Effector memory CD4-positive, alpha-beta T cell (primary cell): Measurements from ENCODE around the gene C17orf113.

Experiments used
- DNase-seq, 3 donors: peaks; one replicate each; pipeline ENCODE4 v3.0.0-alpha.2; 2020
- H3K27ac ChIP-seq: 2 replicates; pipeline ENCODE4 v1.7.0; 2013; ENCODE audit warnings: mild to moderate bottlenecking, low read length, moderate library complexity; ENCODE audit not compliant: insufficient read depth, poor library complexity, severe bottlenecking
- H3K27me3 ChIP-seq: replicated peaks from 2 replicates; pipeline ENCODE4 v1.7.0; 2013; ENCODE audit warnings: mild to moderate bottlenecking, low read length; ENCODE audit not compliant: insufficient read depth, control insufficient read depth, poor library complexity, severe bottlenecking
- H3K36me3 ChIP-seq: 2 replicates; pipeline ENCODE4 v1.7.0; 2013; ENCODE audit warnings: mild to moderate bottlenecking, low read length, moderate library complexity; ENCODE audit not compliant: control insufficient read depth, insufficient read depth
- H3K4me1 ChIP-seq: 2 replicates; pipeline ENCODE4 v1.7.0; 2013; ENCODE audit warnings: low read length, mild to moderate bottlenecking; ENCODE audit not compliant: control insufficient read depth, insufficient read depth, poor library complexity, severe bottlenecking
- H3K4me3 ChIP-seq: 2 replicates; pipeline ENCODE4 v1.7.0; 2013; ENCODE audit warnings: low read length, low read depth, mild to moderate bottlenecking; ENCODE audit not compliant: insufficient read depth, poor library complexity, severe bottlenecking
- H3K9me3 ChIP-seq: 2 replicates; pipeline ENCODE4 v1.7.0; 2013; ENCODE audit warnings: mild to moderate bottlenecking, low read length, moderate library complexity; ENCODE audit not compliant: control insufficient read depth
- total RNA-seq, 3 donors: gene quantifications; one replicate each; lab custom pipeline; 2026; lab: John Stamatoyannopoulos, UW

C17orf113 gene
- total RNA-seq, result 0.87 to 1.4 (median 1.2) reads per million in 3 donors

DNA sequence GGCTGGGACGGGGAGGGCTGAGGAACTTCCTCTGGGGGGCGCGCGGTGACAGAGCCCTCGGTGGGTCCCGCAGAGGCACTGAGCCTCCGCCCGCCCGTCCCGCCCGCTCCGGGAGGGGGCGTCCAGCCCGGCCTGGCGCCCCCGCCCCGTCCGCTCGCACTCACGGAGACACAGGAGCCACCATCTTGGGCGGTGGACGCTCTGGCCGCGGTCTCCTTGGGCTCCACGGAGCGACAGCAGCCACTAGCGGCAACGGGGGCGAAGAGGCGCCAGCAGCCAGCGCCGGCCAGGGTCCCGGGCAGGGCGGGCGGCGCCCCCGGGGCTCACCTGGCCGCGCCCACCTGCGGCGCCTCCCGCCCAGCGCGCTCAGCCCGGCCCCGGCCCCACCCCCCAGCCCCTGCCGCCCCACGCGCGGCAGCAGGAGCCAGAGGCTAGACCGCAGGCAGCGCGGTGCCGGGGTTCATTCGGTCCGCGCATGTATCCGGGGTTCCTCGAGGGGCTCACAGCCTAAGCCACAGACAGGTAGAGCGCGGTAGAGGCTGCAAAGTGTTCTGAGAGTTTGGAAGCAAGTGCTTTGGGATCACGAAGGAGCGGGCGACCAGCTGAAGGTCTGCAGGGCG lies at the start of gene C17orf113:
Gene C17orf113, minus strand, starts transcription at position 209 of the 620 bp plus-strand sequence. CDS start 7,225 bp downstream, outside the sequence.
- no peaks in the 10 kb centered on the region for H3K36me3 ChIP-seq
- H3K27ac ChIP-seq, result no peak within 1 kb of the TSS
- H3K4me3 ChIP-seq, result peak within 1 kb of the TSS; percentile 48
- H3K4me1 ChIP-seq, result peaks cover 4% of the 10 kb centered on the region
- no peaks in the 10 kb centered on the region for H3K9me3 ChIP-seq
- peak; percentile 9 to 16 (median 16) for DNase-seq
- H3K27me3 ChIP-seq, result peaks cover 11% of the 10 kb centered on the region

DNA sequence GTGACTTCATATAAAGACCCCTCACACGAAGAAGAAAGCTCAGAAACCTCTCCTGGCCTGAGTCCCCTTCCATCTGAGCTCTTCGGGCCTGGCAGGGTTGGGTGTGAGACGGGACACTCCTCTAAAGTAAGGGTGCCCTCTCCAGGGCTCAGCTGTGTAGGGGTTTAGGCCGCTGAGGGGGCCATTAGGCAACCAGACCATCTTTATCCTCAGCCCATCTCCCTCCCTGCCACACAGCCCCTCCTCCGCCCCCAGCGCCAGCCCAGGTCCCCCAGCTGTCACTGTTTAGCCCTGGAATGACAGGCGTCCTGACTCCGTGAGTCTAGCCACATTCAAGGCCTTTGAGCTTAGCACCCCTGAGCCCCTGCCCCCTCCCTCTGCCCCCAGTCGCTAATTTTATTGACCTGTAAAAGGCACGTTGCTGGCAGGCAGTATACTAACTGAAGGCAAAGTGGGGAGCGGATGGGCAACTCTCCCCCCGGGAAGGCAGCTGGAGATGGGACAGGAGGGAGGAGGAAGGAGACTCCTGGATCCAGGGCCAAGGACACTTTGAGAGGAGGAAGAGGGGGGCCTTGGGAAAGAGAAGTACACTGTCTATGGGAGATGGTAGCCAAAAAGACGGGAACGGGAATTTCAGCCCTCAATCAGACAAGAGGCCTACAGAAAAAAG lies 48.5 kb upstream of the C17orf113 start:
- no peaks in the 10 kb centered on the region for H3K9me3 ChIP-seq
- peaks cover 5% of the 10 kb centered on the region for H3K4me1 ChIP-seq
- DNase-seq, result no peak
- H3K27ac ChIP-seq, result no peak overlapping the region
- H3K36me3 ChIP-seq, result peaks cover 3% of the 10 kb centered on the region
- peaks cover 4% of the 10 kb centered on the region for H3K27me3 ChIP-seq
- H3K4me3 ChIP-seq, result no peak overlapping the region

DNA sequence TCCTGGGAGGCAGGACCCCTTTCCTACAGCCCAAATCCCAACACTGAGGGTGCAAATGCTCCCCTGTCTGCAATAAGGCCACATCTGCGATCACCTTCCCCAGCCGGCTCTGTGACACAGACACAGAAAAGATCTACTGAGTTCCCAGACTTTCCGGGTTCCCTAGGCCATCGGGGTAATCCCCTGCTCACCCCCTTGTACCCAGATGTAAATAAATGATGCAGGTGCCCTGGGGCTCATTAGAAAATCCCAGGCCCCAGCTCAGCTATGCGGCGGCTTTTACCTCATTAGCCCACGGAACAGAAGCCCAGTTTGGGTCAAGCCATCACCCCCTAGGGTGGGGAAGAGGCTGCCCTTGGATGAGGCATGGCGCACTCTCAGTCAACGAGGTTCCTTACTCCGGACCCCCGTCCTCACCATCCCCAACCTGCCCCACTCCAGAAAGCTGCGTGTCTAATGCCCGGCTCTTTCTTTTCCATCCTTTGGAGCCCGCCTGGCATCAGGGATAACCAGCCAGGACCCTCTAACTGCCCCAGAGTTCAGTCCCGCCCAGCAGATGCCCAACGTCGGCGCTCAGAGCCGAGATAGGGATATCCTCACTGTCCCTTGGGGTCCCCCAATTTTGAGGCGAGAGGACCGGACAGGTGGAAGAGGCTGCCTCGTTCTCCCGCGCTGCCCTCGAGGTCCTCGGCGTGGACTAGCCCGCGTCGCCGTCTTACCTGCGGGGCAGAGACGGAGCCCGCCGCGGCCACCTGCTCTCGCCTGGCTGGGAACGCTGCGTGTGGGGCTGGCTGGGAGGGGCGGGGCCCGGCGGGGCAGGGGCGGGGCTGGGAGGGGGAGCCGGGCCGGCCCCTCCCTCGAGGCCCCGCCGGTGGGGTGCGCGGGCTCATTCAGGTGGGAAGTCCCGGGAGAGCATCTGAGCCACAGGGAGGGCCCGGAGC lies 47.6 kb upstream of the C17orf113 start, which contains the start of gene ZNF385C:
Gene ZNF385C, minus strand, starts transcription at position 783 of the 941 bp plus-strand sequence. CDS start 35,417 bp downstream, outside the sequence.
- Histone ChIP-seq H3K27ac (no peak within 1 kb of the TSS), H3K4me1 (peaks cover 5% of the 10 kb centered on the region), H3K9me3 (no peaks in the 10 kb centered on the region), H3K27me3 (peaks cover 4% of the 10 kb centered on the region), H3K36me3 (no peaks in the 10 kb centered on the region), H3K4me3 (peak within 1 kb of the TSS; percentile 34)
- peak; percentile 23 to 44 (median 38) for DNase-seq

DNA sequence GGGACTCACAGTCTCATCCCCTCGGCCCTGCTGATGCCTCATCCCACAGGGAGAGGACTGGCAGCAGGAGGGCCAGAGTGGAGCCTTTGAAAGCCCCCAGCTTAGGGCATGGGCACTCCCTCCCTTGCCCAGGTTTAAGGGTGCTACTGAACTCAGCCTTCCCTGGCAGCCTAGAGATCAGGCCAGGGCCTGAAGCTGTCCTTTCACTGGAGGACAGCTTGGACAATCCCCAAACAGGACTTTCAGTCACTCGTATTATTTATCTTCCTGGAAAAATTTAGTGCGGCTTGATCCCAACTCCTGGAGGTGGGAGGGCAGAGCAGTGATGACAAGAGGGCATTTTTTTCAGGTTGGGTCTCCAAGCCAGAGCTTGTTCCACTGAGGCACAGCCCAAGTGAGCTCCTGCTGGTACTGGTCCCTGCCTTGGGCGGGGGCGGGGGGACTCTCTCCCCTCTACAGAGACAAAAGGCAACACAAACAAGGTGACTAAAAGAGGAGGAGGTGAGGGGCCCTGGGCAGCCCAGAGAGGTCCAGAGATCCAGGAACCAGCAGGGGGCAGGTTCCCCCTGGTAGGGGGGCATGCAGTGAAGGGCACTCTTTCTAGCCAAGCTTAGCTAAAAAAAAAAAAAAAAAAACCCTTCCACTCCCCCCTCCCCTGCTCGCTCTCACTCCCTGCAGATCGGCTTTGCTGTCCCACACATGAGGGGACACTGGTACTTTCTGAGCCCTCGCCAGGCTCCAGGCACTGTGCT lies 46.1 kb upstream of the C17orf113 start:
- Histone ChIP-seq H3K27me3 (peaks cover 4% of the 10 kb centered on the region), H3K27ac (no peak overlapping the region)

DNA sequence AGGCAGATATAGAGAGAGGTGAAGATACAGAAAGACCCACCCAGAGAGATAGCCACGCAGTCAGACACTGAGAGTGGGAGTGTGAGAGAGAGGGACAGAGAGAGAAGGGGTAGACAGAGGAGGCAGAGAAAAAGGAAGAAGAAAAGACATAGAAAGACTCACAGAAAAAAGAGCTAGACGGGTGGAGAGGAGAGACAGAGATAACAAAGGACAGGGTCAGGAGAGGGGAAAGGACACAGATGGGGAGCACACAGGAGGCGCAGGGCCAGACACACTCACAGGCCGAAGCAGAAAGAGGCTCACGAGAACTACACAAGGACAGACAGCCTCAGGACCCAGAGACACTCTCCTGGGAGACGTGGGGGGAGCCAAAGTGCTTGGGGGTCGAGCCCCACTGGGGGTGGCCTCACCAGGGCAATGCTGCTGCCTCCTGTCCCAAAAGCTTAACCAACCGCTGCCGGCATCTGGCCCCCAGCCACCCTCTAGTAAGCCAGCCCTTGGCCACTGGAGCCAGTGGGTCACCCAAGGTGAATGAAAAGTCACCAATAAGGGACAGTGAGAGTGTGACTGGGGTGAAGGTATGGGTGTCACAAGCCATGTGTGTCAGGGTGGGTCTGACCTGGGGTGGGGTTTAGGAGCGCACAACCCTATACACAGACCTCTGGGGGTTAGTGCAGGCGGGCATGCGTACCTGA lies 44.1 kb upstream of the C17orf113 start:
- peaks cover 4% of the 10 kb centered on the region for H3K27me3 ChIP-seq
- no peak overlapping the region for H3K27ac ChIP-seq
- H3K36me3 ChIP-seq, result no peaks in the 10 kb centered on the region
- no peaks in the 10 kb centered on the region for H3K9me3 ChIP-seq
- peaks cover 5% of the 10 kb centered on the region for H3K4me1 ChIP-seq
- H3K4me3 ChIP-seq, result no peak overlapping the region
- DNase-seq, result no peak

More for the DNA sequence above, 46.1 kb upstream of the C17orf113 start:
- no peak overlapping the region for H3K4me3 ChIP-seq
- H3K9me3 ChIP-seq, result no peaks in the 10 kb centered on the region
- no peaks in the 10 kb centered on the region for H3K36me3 ChIP-seq
- DNase-seq, result no peak
- H3K4me1 ChIP-seq, result peaks cover 5% of the 10 kb centered on the region

DNA sequence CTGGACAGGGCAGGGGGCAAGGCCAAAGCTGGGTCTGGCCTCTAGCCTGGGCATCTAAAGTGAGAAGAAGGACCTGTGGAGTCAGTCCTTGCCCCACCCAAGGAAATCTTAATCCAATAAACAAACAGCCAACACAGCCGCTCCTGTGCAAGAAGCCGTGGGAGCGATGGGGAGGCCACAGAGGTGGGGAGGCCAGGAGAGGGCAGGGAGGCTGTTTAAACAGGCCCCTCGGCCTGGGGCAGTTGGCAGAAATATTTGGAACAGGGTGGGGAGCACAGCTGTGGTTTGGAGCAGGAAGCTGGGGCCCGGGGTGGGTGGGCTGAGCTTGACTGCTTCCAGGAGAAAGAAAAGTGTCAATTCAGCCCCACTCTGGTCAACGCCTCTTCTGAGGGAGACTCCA lies 42.5 kb upstream of the C17orf113 start:
- no peaks in the 10 kb centered on the region for H3K9me3 ChIP-seq
- H3K27ac ChIP-seq, result no peak overlapping the region
- no peak overlapping the region for H3K4me3 ChIP-seq
- no peaks in the 10 kb centered on the region for H3K36me3 ChIP-seq
- peaks cover 3% of the 10 kb centered on the region for H3K4me1 ChIP-seq
- H3K27me3 ChIP-seq, result peaks cover 4% of the 10 kb centered on the region
- no peak for DNase-seq

DNA sequence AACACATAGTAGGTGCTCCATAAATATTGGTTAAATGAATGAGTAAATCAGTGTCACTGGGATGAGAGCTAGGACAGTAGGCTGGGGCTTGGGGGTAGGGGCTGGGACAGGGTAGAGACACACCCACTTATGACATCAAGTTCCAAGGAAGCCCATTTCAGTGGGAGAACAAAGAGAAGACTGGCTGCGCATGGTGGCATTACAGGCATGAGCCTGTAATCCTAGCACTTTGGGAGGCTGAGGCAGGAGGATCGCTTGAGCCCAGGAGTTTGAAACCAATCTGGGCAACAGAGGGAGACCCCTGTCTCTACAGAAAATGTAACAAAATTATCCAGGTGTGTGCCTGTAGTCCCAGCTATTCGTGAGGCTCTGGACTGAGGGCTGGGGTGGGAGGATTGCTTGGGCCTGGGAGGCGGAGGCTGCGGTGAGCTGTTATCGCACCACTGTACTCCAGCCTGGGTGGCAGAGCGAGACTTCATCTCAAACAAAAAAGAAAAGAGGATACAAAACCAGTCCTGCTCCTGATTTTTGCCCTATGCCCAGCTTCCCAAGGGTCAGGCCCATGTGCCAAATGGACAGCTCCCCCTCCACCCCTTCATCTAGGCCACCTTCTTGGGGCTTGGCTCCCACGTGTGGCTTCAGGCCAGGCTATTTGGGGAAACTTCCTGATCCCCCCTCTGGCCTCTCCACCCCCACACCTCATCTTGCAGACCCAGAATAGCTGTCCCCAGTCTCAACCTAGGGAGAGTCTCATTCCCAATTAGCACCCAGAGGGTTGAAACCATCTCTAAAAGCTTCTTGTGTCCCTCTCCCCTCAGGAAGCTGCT lies 40.8 kb upstream of the C17orf113 start:
- Histone ChIP-seq H3K27me3 (no peaks in the 10 kb centered on the region), H3K27ac (no peak overlapping the region), H3K9me3 (no peaks in the 10 kb centered on the region), H3K4me3 (no peak overlapping the region), H3K36me3 (no peaks in the 10 kb centered on the region), H3K4me1 (no peaks in the 10 kb centered on the region)
- DNase-seq, result no peak

DNA sequence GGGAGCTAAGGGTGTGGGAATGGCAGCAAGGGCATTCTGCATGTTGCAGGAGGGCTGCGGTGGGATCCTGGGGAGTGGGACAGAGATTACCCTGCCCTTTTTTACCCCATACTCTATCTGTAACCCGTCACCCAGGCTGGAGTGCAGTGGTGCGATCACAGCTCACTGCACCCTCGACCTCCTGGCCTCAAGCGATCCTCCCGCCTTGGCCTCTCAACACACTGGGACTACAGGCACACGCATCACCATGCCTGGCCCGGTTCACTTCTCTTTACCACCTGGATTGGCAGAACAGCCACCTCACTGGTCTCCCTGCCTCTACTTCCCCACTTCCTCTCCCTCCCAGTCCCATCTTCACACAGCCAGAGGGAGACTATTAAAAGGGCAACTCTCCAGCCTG lies 38.3 kb upstream of the C17orf113 start:
- H3K27ac ChIP-seq, result no peak overlapping the region
- no peaks in the 10 kb centered on the region for H3K36me3 ChIP-seq
- H3K4me1 ChIP-seq, result no peaks in the 10 kb centered on the region
- no peaks in the 10 kb centered on the region for H3K9me3 ChIP-seq
- no peak overlapping the region for H3K4me3 ChIP-seq
- H3K27me3 ChIP-seq, result no peaks in the 10 kb centered on the region
- DNase-seq, result no peak
